Hematopoietic multipotent progenitor cell treated with erythropoietin and hydrocortisone succinate and interleukin-3 and kit ligand, for 4 days (in vitro differentiated cells): Measurements from ENCODE around the gene GGTLC2.
"Not testable (repeated sequence)": the region's sequence is repeated elsewhere in the genome, so short reads cannot be mapped to it uniquely, and the experiment has no call there.

Experiments
- DNase-seq: peaks from one replicate; pipeline ENCODE4 v3.0.0-alpha.2; 2015

GGTLC2 gene

GRCh38 chr22:22642255-22642654 is 2.2 kb upstream of the GGTLC2 start:
- not testable (repeated sequence) for DNase-seq

- not testable (repeated sequence) for DNase-seq
These were observed 1.6 kb downstream of the GGTLC2 start for GRCh38 chr22:22645969-22646368.

- not testable (repeated sequence) for DNase-seq
These were observed 3.5 kb downstream of the GGTLC2 start for GRCh38 chr22:22647952-22648351.

- DNase-seq = not testable (repeated sequence)
These were observed 4.6 kb downstream of the GGTLC2 start for GRCh38 chr22:22648863-22649536.

- not testable (repeated sequence) for DNase-seq
These were observed 5.3 kb downstream of the GGTLC2 start for GRCh38 chr22:22649761-22650160.

- DNase-seq = not testable (repeated sequence)
These were observed 6.0 kb downstream of the GGTLC2 start for GRCh38 chr22:22650398-22650797.

- not testable (repeated sequence) for DNase-seq
These were observed 6.5 kb downstream of the GGTLC2 start for GRCh38 chr22:22650803-22651515.

GRCh38 chr22:22651593-22651992 is 7.2 kb downstream of the GGTLC2 start:
- DNase-seq = peak; percentile 40

GRCh38 chr22:22652102-22652501 is 7.7 kb downstream of the GGTLC2 start:
- DNase-seq = peak; percentile 7

- DNase-seq = not testable (repeated sequence)
These were observed 8.2 kb downstream of the GGTLC2 start for GRCh38 chr22:22652573-22652972.

GRCh38 chr22:22653677-22654381 is 9.4 kb downstream of the GGTLC2 start:
- peak; percentile 65 for DNase-seq

GRCh38 chr22:22655452-22656290 is 11.3 kb downstream of the GGTLC2 start:
- DNase-seq = peak; percentile 67

GRCh38 chr22:22657712-22658111 is 13.3 kb downstream of the GGTLC2 start:
- no peak for DNase-seq

GRCh38 chr22:22661275-22661674 is 16.9 kb downstream of the GGTLC2 start:
- DNase-seq = no peak

GRCh38 chr22:22662095-22662494 is 17.7 kb downstream of the GGTLC2 start:
- DNase-seq = no peak

- no peak for DNase-seq
These were observed 19.7 kb downstream of the GGTLC2 start for GRCh38 chr22:22663861-22664800.

GRCh38 chr22:22666307-22667091 is 22.1 kb downstream of the GGTLC2 start:
- peak; percentile 62 for DNase-seq

- DNase-seq = no peak
These were observed 23.8 kb downstream of the GGTLC2 start for GRCh38 chr22:22667966-22668880.

- no peak for DNase-seq
These were observed 24.7 kb downstream of the GGTLC2 start for GRCh38 chr22:22669093-22669492.
